ENCODE data around the gene CD9.

GRCh38 chr12:6266541-6266966 is 66.4 kb downstream of the CD9 start:
- TF ChIP-seq CTCF (IDR thresholded peaks at IDR 0.05) (no peak), POLR2A (IDR thresholded peaks at IDR 0.05) (no peak)
